ENCODE data around the gene CALM3. TPM values are rescaled to one million over a fixed set of nuclear protein-coding genes. Genes with fewer than 3 reads are reported as not detected.
A peak's percentile ranks its signal among the peaks of the same experiment; 100 is the strongest.

CALM3 gene
- total RNA-seq, 1 experiment from 2014 or later: 484 TPM

- H3K27ac Mint-ChIP-seq (ENCODE audit: unreplicated experiment): no peak overlapping the region
- ChIA-PET CTCF (no interaction called here), POLR2A (no interaction called here)
- no peak overlapping the region for H3K4me3 Mint-ChIP-seq (ENCODE audit: unreplicated experiment)
- H3K9me3 Mint-ChIP-seq (ENCODE audit: unreplicated experiment): no peaks in the 10 kb centered on the region
- H3K27me3 ChIP-seq (replicated peaks; ENCODE audit: control insufficient read depth, insufficient read depth, low read length): no peaks in the 10 kb centered on the region
- no peak overlapping the region for H3K4me3 ChIP-seq (ENCODE audit: low read depth, low read length)
- intact Hi-C loops (cut with micrococcal nuclease; ENCODE audit: unreplicated experiment): no loop called here
- peaks cover 14% of the 10 kb centered on the region for H3K4me1 ChIP-seq
- H3K9me3 ChIP-seq: no peaks in the 10 kb centered on the region
- H3K36me3 ChIP-seq (ENCODE audit: control insufficient read depth, insufficient read depth, low read length): no peaks in the 10 kb centered on the region
- no peaks in the 10 kb centered on the region for H3K36me3 Mint-ChIP-seq (ENCODE audit: insufficient read depth, unreplicated experiment)
- H3K4me1 Mint-ChIP-seq (ENCODE audit: low read depth, unreplicated experiment): no peaks in the 10 kb centered on the region
- no peak for DNase-seq
- no peaks in the 10 kb centered on the region for H3K27me3 Mint-ChIP-seq (ENCODE audit: insufficient read depth, unreplicated experiment)
- no TSS peak for BruUV-seq (replicated peaks)
- no peak for TF ChIP-seq CTCF (IDR thresholded peaks at IDR 0.05; ENCODE audit: insufficient read depth in 1 of 2, low read depth in 1 of 2, low read length in 1 of 2, severe bottlenecking in 1 of 2, unreplicated experiment in 1 of 2)
These were observed 22.9 kb downstream of the CALM3 start for GRCh38 chr19:46623915-46624502.

GRCh38 chr19:46624958-46625661 is 24.0 kb downstream of the CALM3 start, which contains the start of gene PTGIR:
PTGIR (minus strand) TSS chr19:46625089; CDS start chr19:46624225, 864 bp downstream.
- H3K9me3 ChIP-seq: no peaks in the 10 kb centered on the region
- TF ChIP-seq CTCF (IDR thresholded peaks at IDR 0.05; ENCODE audit: insufficient read depth in 1 of 2, low read depth in 1 of 2, low read length in 1 of 2, severe bottlenecking in 1 of 2, unreplicated experiment in 1 of 2): peak in 1 of 2 experiments; percentile 13
- no peaks in the 10 kb centered on the region for H3K36me3 ChIP-seq (ENCODE audit: control insufficient read depth, insufficient read depth, low read length)
- Mint-ChIP-seq H3K27me3 (ENCODE audit: insufficient read depth, unreplicated experiment) (no peaks in the 10 kb centered on the region), H3K36me3 (ENCODE audit: insufficient read depth, unreplicated experiment) (no peaks in the 10 kb centered on the region), H3K27ac (ENCODE audit: unreplicated experiment) (no peak within 1 kb of the TSS), H3K4me1 (ENCODE audit: low read depth, unreplicated experiment) (no peaks in the 10 kb centered on the region), H3K9me3 (ENCODE audit: unreplicated experiment) (no peaks in the 10 kb centered on the region), H3K4me3 (ENCODE audit: unreplicated experiment) (no peak within 1 kb of the TSS)
- BruUV-seq (replicated peaks): no TSS peak
- intact Hi-C loops (cut with micrococcal nuclease; ENCODE audit: unreplicated experiment): no loop called here
- ChIA-PET POLR2A (no interaction called here), CTCF (interaction anchor here (0.6 kb wide), 1 partner anchor 510 kb away, joined by 3 read pairs; no protein-coding TSS in a partner anchor)
- H3K27me3 ChIP-seq (replicated peaks; ENCODE audit: control insufficient read depth, insufficient read depth, low read length): no peaks in the 10 kb centered on the region
- no peak within 1 kb of the TSS for H3K4me3 ChIP-seq (ENCODE audit: low read depth, low read length)
- DNase-seq: no peak
- H3K4me1 ChIP-seq: peaks cover 14% of the 10 kb centered on the region

- no peak overlapping the region for H3K4me3 ChIP-seq (ENCODE audit: low read depth, low read length)
- no TSS peak for BruUV-seq (replicated peaks)
- no peak for TF ChIP-seq CTCF (IDR thresholded peaks at IDR 0.05; ENCODE audit: insufficient read depth in 1 of 2, low read depth in 1 of 2, low read length in 1 of 2, severe bottlenecking in 1 of 2, unreplicated experiment in 1 of 2)
- no peak for DNase-seq
- H3K9me3 ChIP-seq: no peaks in the 10 kb centered on the region
- ChIA-PET POLR2A (no interaction called here), CTCF (no interaction called here)
- Mint-ChIP-seq H3K27ac (ENCODE audit: unreplicated experiment) (no peak overlapping the region), H3K4me3 (ENCODE audit: unreplicated experiment) (no peak overlapping the region), H3K9me3 (ENCODE audit: unreplicated experiment) (no peaks in the 10 kb centered on the region), H3K4me1 (ENCODE audit: low read depth, unreplicated experiment) (no peaks in the 10 kb centered on the region), H3K27me3 (ENCODE audit: insufficient read depth, unreplicated experiment) (no peaks in the 10 kb centered on the region), H3K36me3 (ENCODE audit: insufficient read depth, unreplicated experiment) (no peaks in the 10 kb centered on the region)
- H3K27me3 ChIP-seq (replicated peaks; ENCODE audit: control insufficient read depth, insufficient read depth, low read length): no peaks in the 10 kb centered on the region
- peaks cover 10% of the 10 kb centered on the region for H3K4me1 ChIP-seq
- intact Hi-C loops (cut with micrococcal nuclease; ENCODE audit: unreplicated experiment): no loop called here
- H3K36me3 ChIP-seq (ENCODE audit: control insufficient read depth, insufficient read depth, low read length): no peaks in the 10 kb centered on the region
These were observed 24.6 kb downstream of the CALM3 start for GRCh38 chr19:46625731-46626130.

All from Caco-2 (cell line).